ENCODE measurements around the gene SAXO2.
"Not testable (repeated sequence)": the region's sequence is repeated elsewhere in the genome, so short reads cannot be mapped to it uniquely, and the experiment has no call there.

The SAXO2 gene

DNA sequence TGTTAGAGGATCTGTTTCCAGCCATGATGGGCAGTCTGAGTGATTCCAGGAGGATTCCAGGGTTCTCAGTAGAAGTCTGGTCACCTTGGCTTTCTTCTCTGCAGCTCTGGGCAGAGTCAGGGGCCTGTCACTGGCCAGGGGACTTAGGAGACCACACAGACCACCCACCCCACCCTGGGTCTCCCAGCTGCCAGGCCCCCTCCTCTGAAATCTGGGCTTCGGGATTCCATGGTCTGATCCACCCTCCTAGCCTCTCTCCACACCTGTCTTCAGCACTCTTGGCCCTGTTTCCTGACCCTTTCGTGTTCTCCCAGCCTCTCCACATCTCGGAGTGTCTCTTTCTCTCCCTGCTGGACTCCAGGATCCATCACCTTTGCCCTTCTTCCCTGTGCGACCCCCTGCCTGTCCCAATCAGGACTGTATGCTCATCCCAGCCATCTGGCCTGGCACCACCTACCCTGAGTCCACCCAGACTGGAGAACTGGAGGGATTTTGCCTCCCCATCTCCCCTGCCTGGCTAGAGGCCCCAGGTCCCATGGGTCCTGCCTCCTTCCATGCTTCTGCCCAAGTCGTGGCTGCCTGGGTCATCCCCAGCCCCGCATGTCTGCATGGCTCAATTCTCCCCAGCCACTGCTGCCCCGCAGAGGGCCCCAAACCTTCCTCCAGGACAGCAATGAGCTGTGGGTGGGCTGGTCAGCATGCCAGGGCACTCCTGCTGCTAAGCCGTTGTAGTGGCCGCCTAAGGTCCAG lies 52.3 kb downstream of the SAXO2 start:
- DNase-seq: no peak

GRCh38 chr15:82315519-82316246 lies 53.1 kb downstream of the SAXO2 start:
- no peak for DNase-seq

GRCh38 chr15:82316247-82317090 lies 53.9 kb downstream of the SAXO2 start:
- DNase-seq: not testable (repeated sequence)

DNA sequence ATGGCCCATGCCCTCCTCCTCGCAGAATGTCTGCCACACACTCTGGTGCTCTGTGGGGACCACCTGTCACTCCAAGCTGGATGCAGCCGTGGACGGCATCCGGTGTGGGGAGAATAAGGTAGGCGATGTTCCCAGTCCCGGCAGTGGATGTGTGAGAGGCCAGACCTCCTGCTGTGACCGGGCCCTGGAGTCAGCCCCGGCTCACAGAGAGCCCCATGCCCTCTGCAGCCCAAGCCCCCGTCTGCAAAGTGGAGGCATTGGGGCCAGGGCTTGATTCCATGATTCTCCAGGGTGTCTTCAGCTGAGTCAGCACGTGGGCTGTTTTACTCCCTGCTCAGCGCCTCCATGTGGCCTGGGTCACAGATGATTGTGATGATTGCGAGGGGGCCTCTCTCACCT lies 54.5 kb downstream of the SAXO2 start:
- DNase-seq: no peak

GRCh38 chr15:82317516-82317915 lies 54.9 kb downstream of the SAXO2 start:
- not testable (repeated sequence) for DNase-seq

- DNase-seq: not testable (repeated sequence)
Measured at GRCh38 chr15:82318281-82318680, 55.7 kb downstream of the SAXO2 start.

GRCh38 chr15:82319522-82320278 lies 57.1 kb downstream of the SAXO2 start:
- not testable (repeated sequence) for DNase-seq

DNA sequence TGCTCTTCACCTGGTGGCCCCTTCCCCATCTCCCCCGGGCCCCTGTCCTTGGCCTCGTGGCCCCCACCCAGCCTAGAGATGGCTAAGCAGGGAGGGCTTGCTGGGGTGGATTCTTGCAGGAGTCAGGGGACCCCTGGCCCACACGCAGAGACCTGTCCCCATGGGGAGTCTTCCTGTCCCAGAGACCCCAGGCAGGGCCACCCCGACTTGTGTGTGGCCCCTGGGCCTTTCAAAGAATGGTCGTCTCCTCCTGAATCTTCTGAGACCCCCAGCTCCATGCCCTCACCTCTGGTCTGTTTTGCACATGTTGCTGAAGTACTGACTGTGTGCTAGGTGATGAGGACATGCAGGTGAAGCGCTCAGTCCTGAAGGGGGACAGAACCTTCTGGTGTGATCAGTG lies 58.2 kb downstream of the SAXO2 start:
- DNase-seq: not testable (repeated sequence)

GRCh38 chr15:82322488-82322887 lies 59.9 kb downstream of the SAXO2 start:
- DNase-seq: not testable (repeated sequence)

GRCh38 chr15:82324831-82325230 lies 62.2 kb downstream of the SAXO2 start:
- DNase-seq: not testable (repeated sequence)

GRCh38 chr15:82325646-82326045 lies 63.0 kb downstream of the SAXO2 start:
- DNase-seq: not testable (repeated sequence)

- not testable (repeated sequence) for DNase-seq
Measured at GRCh38 chr15:82326896-82327295, 64.3 kb downstream of the SAXO2 start.

GRCh38 chr15:82327372-82327771 lies 64.8 kb downstream of the SAXO2 start:
- DNase-seq: not testable (repeated sequence)

GRCh38 chr15:82329039-82329438 lies 66.4 kb downstream of the SAXO2 start:
- not testable (repeated sequence) for DNase-seq

GRCh38 chr15:82330921-82331320 lies 68.3 kb downstream of the SAXO2 start:
- DNase-seq: not testable (repeated sequence)

DNA sequence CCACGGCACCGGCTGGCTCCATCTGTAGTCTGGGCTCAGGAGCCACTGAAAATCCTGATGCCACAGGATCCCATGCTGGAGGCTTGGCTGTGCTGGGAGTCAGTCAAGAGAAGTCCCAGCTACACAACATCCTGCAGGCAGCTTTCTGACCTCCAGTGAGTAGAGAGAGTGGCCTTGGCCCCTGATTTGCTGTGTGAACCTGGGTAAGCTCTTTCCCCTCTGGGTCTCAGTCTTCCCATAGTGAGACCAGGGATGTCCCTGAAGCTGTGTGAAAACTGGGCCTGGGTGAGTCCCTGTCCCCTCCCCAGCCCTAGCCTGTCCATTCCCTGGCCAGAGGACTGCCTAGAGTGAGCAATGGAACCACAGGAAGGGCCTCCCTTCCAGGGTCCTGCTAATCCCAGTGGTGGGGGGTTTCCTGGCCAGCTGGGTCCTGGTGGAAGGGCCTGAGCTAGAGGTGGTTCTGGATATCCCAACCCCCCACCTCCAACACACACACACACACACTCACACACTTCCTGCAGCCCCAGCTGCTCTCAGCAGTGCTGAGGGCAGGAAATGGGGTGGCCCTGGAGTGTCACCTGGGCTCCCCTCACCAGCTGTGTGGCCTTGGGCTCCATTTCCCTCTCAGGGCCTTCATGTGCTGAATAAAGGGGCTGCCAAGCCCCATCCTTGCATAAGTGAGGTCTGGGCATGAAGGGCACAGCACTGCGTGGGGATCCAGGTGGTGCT lies 69.1 kb downstream of the SAXO2 start:
- DNase-seq: not testable (repeated sequence)

- not testable (repeated sequence) for DNase-seq
Measured at GRCh38 chr15:82332711-82333602, 70.3 kb downstream of the SAXO2 start.

DNA sequence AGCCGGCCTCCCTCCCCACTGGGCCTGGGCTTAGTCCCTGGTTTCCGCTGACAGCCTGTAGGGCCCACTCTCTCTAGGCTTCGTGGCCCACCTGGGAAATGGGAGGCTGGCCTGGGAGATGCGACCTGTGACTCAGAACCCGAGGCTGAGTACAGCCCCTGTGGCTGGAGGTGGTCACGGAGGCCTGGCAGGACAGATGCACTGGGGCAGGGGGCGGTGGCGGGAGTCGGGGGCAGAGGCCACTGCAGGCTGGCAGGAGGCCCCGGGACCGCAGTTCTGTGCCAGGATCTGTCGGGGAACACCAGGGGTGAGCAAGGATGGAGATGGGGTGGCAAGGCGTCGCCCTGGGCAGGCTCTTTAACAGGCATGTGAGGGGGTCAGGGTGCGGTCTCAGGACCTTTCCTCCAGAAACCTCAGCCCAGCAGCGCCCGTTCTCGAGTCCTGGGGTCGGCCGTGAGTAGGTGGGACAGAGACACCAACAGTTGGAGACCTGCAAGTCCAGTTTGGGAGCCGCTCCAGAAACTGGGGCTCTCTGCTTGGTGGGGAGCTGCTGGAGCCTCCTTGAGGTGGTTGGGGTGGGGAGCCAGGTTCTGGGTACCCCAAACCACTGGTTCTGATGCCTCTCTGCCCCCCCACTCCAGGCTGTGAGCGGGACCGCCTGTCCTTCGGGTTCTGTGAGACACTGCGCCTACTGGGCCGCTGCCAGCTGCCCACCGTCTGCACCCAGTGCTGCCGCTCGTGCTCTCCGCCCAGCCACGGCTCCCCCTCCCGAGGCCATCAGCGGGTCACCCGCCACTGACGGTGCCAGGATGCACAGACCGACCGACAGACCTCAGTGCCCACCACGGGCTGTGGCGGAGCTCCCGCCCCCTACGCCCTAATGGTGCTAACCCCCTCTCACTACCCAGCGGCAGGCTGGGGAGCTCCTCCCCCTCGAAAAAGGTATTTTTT lies 71.3 kb downstream of the SAXO2 start:
- DNase-seq: not testable (repeated sequence)

Measured in GDM1 (cell line).